ENCODE results near the gene C2CD2L. TPM values are rescaled to one million over a fixed set of nuclear protein-coding genes. Genes with fewer than 3 reads are reported as not detected.

C2CD2L gene
- total RNA-seq, 1 experiment from 2014 or later, result 14.7 TPM

- H3K4me1 ChIP-seq, result peaks cover 14% of the 10 kb centered on the region
- no peaks in the 10 kb centered on the region for H3K9me3 Mint-ChIP-seq (ENCODE audit: unreplicated experiment)
- no peak overlapping the region for H3K4me3 Mint-ChIP-seq (ENCODE audit: unreplicated experiment)
- intact Hi-C loops (cut with micrococcal nuclease; ENCODE audit: unreplicated experiment), result no loop called here
- DNase-seq, result no peak
- H3K36me3 ChIP-seq (ENCODE audit: control insufficient read depth, insufficient read depth, low read length), result peaks cover 2% of the 10 kb centered on the region
- H3K27me3 ChIP-seq (replicated peaks; ENCODE audit: control insufficient read depth, insufficient read depth, low read length), result no peaks in the 10 kb centered on the region
- no peaks in the 10 kb centered on the region for H3K27me3 Mint-ChIP-seq (ENCODE audit: insufficient read depth, unreplicated experiment)
- ChIA-PET POLR2A (no interaction called here), CTCF (no interaction called here)
- TF ChIP-seq CTCF (IDR thresholded peaks at IDR 0.05; ENCODE audit: insufficient read depth in 1 of 2, low read depth in 1 of 2, low read length in 1 of 2, severe bottlenecking in 1 of 2, unreplicated experiment in 1 of 2), result no peak
- BruUV-seq (replicated peaks), result no TSS peak
- H3K36me3 Mint-ChIP-seq (ENCODE audit: insufficient read depth, unreplicated experiment), result peaks cover 45% of the 10 kb centered on the region
- H3K9me3 ChIP-seq, result no peaks in the 10 kb centered on the region
- peaks cover 7% of the 10 kb centered on the region for H3K4me1 Mint-ChIP-seq (ENCODE audit: low read depth, unreplicated experiment)
- H3K27ac Mint-ChIP-seq (ENCODE audit: unreplicated experiment), result no peak overlapping the region
- no peak overlapping the region for H3K4me3 ChIP-seq (ENCODE audit: low read depth, low read length)
Measured at GRCh38 chr11:119087747-119088241, 19.4 kb upstream of the C2CD2L start.

- Mint-ChIP-seq H3K36me3 (ENCODE audit: insufficient read depth, unreplicated experiment) (peaks cover 51% of the 10 kb centered on the region), H3K4me3 (ENCODE audit: unreplicated experiment) (no peak overlapping the region), H3K4me1 (ENCODE audit: low read depth, unreplicated experiment) (peaks cover 7% of the 10 kb centered on the region), H3K27me3 (ENCODE audit: insufficient read depth, unreplicated experiment) (no peaks in the 10 kb centered on the region), H3K9me3 (ENCODE audit: unreplicated experiment) (no peaks in the 10 kb centered on the region), H3K27ac (ENCODE audit: unreplicated experiment) (no peak overlapping the region)
- Histone ChIP-seq H3K4me3 (ENCODE audit: low read depth, low read length) (no peak overlapping the region), H3K27me3 (replicated peaks; ENCODE audit: control insufficient read depth, insufficient read depth, low read length) (no peaks in the 10 kb centered on the region), H3K4me1 (peaks cover 20% of the 10 kb centered on the region), H3K36me3 (ENCODE audit: control insufficient read depth, insufficient read depth, low read length) (peaks cover 7% of the 10 kb centered on the region), H3K9me3 (no peaks in the 10 kb centered on the region)
- intact Hi-C loops (cut with micrococcal nuclease; ENCODE audit: unreplicated experiment), result no loop called here
- ChIA-PET CTCF (interaction anchor here (1.0 kb wide), 1 partner anchor 21 kb away, joined by 3 read pairs; no protein-coding TSS in a partner anchor), POLR2A (interaction anchor here (0.8 to 1.3 kb wide), 2 partner anchors 21 to 33 kb away, joined by 3 to 6 read pairs; partner anchors contain the start of genes HINFP and VPS11)
- BruUV-seq (replicated peaks), result no TSS peak
- DNase-seq, result no peak
- TF ChIP-seq CTCF (IDR thresholded peaks at IDR 0.05; ENCODE audit: insufficient read depth in 1 of 2, low read depth in 1 of 2, low read length in 1 of 2, severe bottlenecking in 1 of 2, unreplicated experiment in 1 of 2), result no peak
Measured at GRCh38 chr11:119088406-119088805, 18.7 kb upstream of the C2CD2L start.

GRCh38 chr11:119089319-119089718 is 17.8 kb upstream of the C2CD2L start:
- Mint-ChIP-seq H3K9me3 (ENCODE audit: unreplicated experiment) (no peaks in the 10 kb centered on the region), H3K4me3 (ENCODE audit: unreplicated experiment) (no peak overlapping the region), H3K27me3 (ENCODE audit: insufficient read depth, unreplicated experiment) (no peaks in the 10 kb centered on the region), H3K4me1 (ENCODE audit: low read depth, unreplicated experiment) (peaks cover 7% of the 10 kb centered on the region), H3K36me3 (ENCODE audit: insufficient read depth, unreplicated experiment) (peaks cover 56% of the 10 kb centered on the region), H3K27ac (ENCODE audit: unreplicated experiment) (no peak overlapping the region)
- POLR2A ChIA-PET, result interaction anchor here (0.8 to 1.4 kb wide), 3 partner anchors 13 to 32 kb away, joined by 3 to 6 read pairs (median 5); partner anchors contain the start of genes HINFP and VPS11
- H3K4me3 ChIP-seq (ENCODE audit: low read depth, low read length), result no peak overlapping the region
- TF ChIP-seq CTCF (IDR thresholded peaks at IDR 0.05; ENCODE audit: insufficient read depth in 1 of 2, low read depth in 1 of 2, low read length in 1 of 2, severe bottlenecking in 1 of 2, unreplicated experiment in 1 of 2), result no peak
- H3K4me1 ChIP-seq, result peaks cover 18% of the 10 kb centered on the region
- no peaks in the 10 kb centered on the region for H3K9me3 ChIP-seq
- CTCF ChIA-PET, result interaction anchor here (1.0 kb wide), 1 partner anchor 22 kb away, joined by 3 read pairs; no protein-coding TSS in a partner anchor
- no peak for DNase-seq
- H3K36me3 ChIP-seq (ENCODE audit: control insufficient read depth, insufficient read depth, low read length), result peaks cover 7% of the 10 kb centered on the region
- intact Hi-C loops (cut with micrococcal nuclease; ENCODE audit: unreplicated experiment), result no loop called here
- BruUV-seq (replicated peaks), result no TSS peak
- no peaks in the 10 kb centered on the region for H3K27me3 ChIP-seq (replicated peaks; ENCODE audit: control insufficient read depth, insufficient read depth, low read length)
